K562 (cell line): Measurements from ENCODE around the gene FASN. TPM values are rescaled to one million over a fixed set of nuclear protein-coding genes. Genes with fewer than 3 reads are reported as not detected.

Experiments
- ATAC-seq: fragments of 200-7000 bp; cut with Tn5 transposase; 3 replicates; pipeline ENCODE4 v1.9.1; 2020; ENCODE audit warnings: moderate library complexity
- BruUV-seq: library from RNA; stranded (reverse); fragments of 400-500 nt; replicated peaks from 2 replicates; lab custom pipeline; 2021; lab: Mats Ljungman, UMichigan
- CTCF ChIA-PET: fragments of 300-600 bp; formaldehyde crosslinking; extraction: SDS; loops from one replicate; lab custom pipeline; 2021; ENCODE audit warnings: low intra/inter-chr PET ratio; lab: Yijun Ruan, JAX
- POLR2A ChIA-PET: fragments of 300-600, 350-650 bp; sonication (Branson Sonifier 250); formaldehyde crosslinking; extraction: SDS; loops from one replicate; lab custom pipeline; 2021; ENCODE audit warnings: antibody characterized with exemption, inconsistent platforms; lab: Yijun Ruan, JAX
- DNase-seq, 4 experiments: peaks; one replicate each; pipeline versions ENCODE4 v3.0.0 to v3.0.0-alpha.2; 2011 to 2018; ENCODE audit warnings: low spot score in 3 of 4, mixed read lengths in 3 of 4; ENCODE audit errors: extremely low read depth in 1 of 4
- FAIRE-seq: peaks from 2 replicates; lab custom pipeline; 2011; peaks lifted over from hg19 to GRCh38; lab: Jason Lieb, UNC
- H2AFZ ChIP-seq: 2 replicates; pipeline ENCODE4 v1.6.0; 2011; ENCODE audit warnings: low read depth, low read length, control low read depth, inconsistent platforms
- H3K27ac ChIP-seq: fragments of 200-600 bp; 3 replicates; pipeline ENCODE4 v1.8.0; 2011; ENCODE audit warnings: low read depth, mild to moderate bottlenecking, control low read depth, inconsistent platforms, low read length, moderate library complexity, mixed read lengths; ENCODE audit errors: extremely low read depth
- H3K27me3 ChIP-seq, 2 experiments: fragments of 300-600 bp in 1 of 2; 2 replicates in 1 of 2; 3 replicates in 1 of 2; pipeline versions ENCODE4 v1.6.0 to v1.8.0; 2011; ENCODE audit warnings: inconsistent platforms in 2 of 2, low read length in 2 of 2, mild to moderate bottlenecking in 1 of 2, mixed read lengths in 1 of 2, moderate library complexity in 1 of 2; ENCODE audit not compliant: control insufficient read depth in 2 of 2, insufficient read depth in 2 of 2
- H3K36me3 ChIP-seq: fragments of 300-600 bp; 3 replicates; pipeline ENCODE4 v1.8.0; 2011; ENCODE audit warnings: mild to moderate bottlenecking, low read length, inconsistent platforms; ENCODE audit not compliant: control insufficient read depth, insufficient read depth
- H3K4me1 ChIP-seq, 2 experiments: fragments of 200-600 bp in 1 of 2; replicated peaks in 1 of 2; 2 replicates in 1 of 2; 3 replicates in 1 of 2; pipeline versions ENCODE4 v1.5.1 to v1.8.0; 2011; ENCODE audit warnings: inconsistent platforms in 2 of 2, low read length in 2 of 2, mild to moderate bottlenecking in 1 of 2, mixed read lengths in 1 of 2, moderate library complexity in 1 of 2; ENCODE audit not compliant: control insufficient read depth in 2 of 2, insufficient read depth in 2 of 2
- H3K4me2 ChIP-seq: 2 replicates; pipeline ENCODE4 v1.6.1; 2011; ENCODE audit warnings: low read length, control low read depth, inconsistent platforms, mixed read lengths; ENCODE audit not compliant: insufficient read depth
- H3K4me3 ChIP-seq: fragments of 200-600 bp; sonication (generic), shearing (Covaris generic); 2 replicates; pipeline ENCODE4 v1.5.1; 2016; ENCODE audit warnings: control low read depth, inconsistent platforms
- H3K79me2 ChIP-seq: fragments of 200-600 bp; 3 replicates; pipeline ENCODE4 v1.8.0; 2011; ENCODE audit warnings: low read length, inconsistent platforms; ENCODE audit not compliant: control insufficient read depth, insufficient read depth
- H3K9ac ChIP-seq, 2 experiments: 2 replicates each; pipeline versions ENCODE4 v1.6.0 to v1.6.1; 2011; ENCODE audit warnings: low read depth in 2 of 2, low read length in 2 of 2, control low read depth in 1 of 2, inconsistent platforms in 1 of 2, mild to moderate bottlenecking in 1 of 2, mixed read lengths in 1 of 2; ENCODE audit not compliant: insufficient read depth in 1 of 2
- H3K9me1 ChIP-seq: one replicate; pipeline ENCODE4 v1.6.0; 2011; ENCODE audit warnings: inconsistent platforms, mild to moderate bottlenecking, low read length, moderate library complexity; ENCODE audit not compliant: control insufficient read depth, insufficient read depth
- H3K9me3 ChIP-seq: replicated peaks from 2 replicates; pipeline ENCODE4 v1.5.1; 2011; ENCODE audit warnings: low read depth, low read length, inconsistent platforms; ENCODE audit not compliant: control insufficient read depth, insufficient read depth
- H4K20me1 ChIP-seq: replicated peaks from 2 replicates; pipeline ENCODE4 v1.6.1; 2011; ENCODE audit warnings: low read length, inconsistent platforms, mixed read lengths; ENCODE audit not compliant: control insufficient read depth, insufficient read depth
- CBFB ChIP-seq: sonication (generic); formaldehyde crosslinking; IDR thresholded peaks from 2 replicates; pipeline ENCODE4 v1.4.0; 2020; ENCODE audit warnings: mild to moderate bottlenecking, missing genetic modification reagents
- DDX20 ChIP-seq: fragments of 450-650 bp; IDR thresholded peaks from 2 replicates; pipeline ENCODE4 v1.6.1; 2016; ENCODE audit warnings: missing genetic modification characterization, low read depth, mild to moderate bottlenecking, missing compliant biosample characterization, moderate library complexity
- ERF ChIP-seq: fragments of 450-650 bp; formaldehyde crosslinking; IDR thresholded peaks from 2 replicates; pipeline ENCODE4 v1.4.0; 2020; ENCODE audit warnings: mild to moderate bottlenecking, mixed read lengths
- ESRRB ChIP-seq: fragments of 250-450 bp; sonication (Bioruptor Pico); IDR thresholded peaks from 2 replicates; pipeline ENCODE4 v1.5.0; 2020; ENCODE audit warnings: mild to moderate bottlenecking, moderate library complexity, borderline replicate concordance
- ETV5 ChIP-seq: sonication (generic); formaldehyde crosslinking; IDR thresholded peaks from 2 replicates; pipeline ENCODE4 v1.4.0; 2020; ENCODE audit warnings: low read depth, mild to moderate bottlenecking, missing genetic modification reagents
- HDGF ChIP-seq: fragments of 450-650 bp; IDR thresholded peaks from 2 replicates; pipeline ENCODE4 v1.6.1; 2016
- JUNB ChIP-seq: fragments of 450-650 bp; formaldehyde crosslinking; conservative IDR thresholded peaks from 2 replicates; pipeline ENCODE4 v1.4.0; 2020; ENCODE audit warnings: mild to moderate bottlenecking
- MXI1 ChIP-seq: IDR thresholded peaks from 2 replicates; pipeline ENCODE4 v1.6.1; 2011; ENCODE audit warnings: low read depth, mild to moderate bottlenecking, improper control_type of control experiment, low read length
- OTX1 ChIP-seq: fragments of 450-650 bp; formaldehyde crosslinking; IDR thresholded peaks from 2 replicates; pipeline ENCODE4 v1.4.0; 2022; ENCODE audit warnings: mild to moderate bottlenecking
- POLR2AphosphoS5 ChIP-seq: IDR thresholded peaks from 2 replicates; pipeline ENCODE4 v1.6.1; 2011; ENCODE audit warnings: mild to moderate bottlenecking, low read depth, low read length, moderate library complexity; ENCODE audit not compliant: control insufficient read depth, insufficient read depth
- RCOR1 ChIP-seq, 2 experiments: IDR thresholded peaks; 2 replicates each; pipeline ENCODE4 v1.6.1; 2012; ENCODE audit warnings: low read depth in 2 of 2, low read length in 2 of 2, borderline replicate concordance in 1 of 2, improper control_type of control experiment in 1 of 2
- SMAD1 ChIP-seq: fragments of 150-350 bp; IDR thresholded peaks from 2 replicates; pipeline ENCODE4 v1.6.1; 2014; ENCODE audit warnings: low read length, low read depth; ENCODE audit not compliant: partially characterized antibody
- SRSF1 ChIP-seq: fragments of 200-400 bp; formaldehyde crosslinking; IDR thresholded peaks from 2 replicates; pipeline ENCODE4 v1.6.1; 2017; ENCODE audit warnings: mild to moderate bottlenecking, low read depth, low read length, moderate library complexity
- ZBED1 ChIP-seq: IDR thresholded peaks from 2 replicates; pipeline ENCODE4 v1.6.1; 2014
- ZNF146 ChIP-seq: IDR thresholded peaks from one replicate; pipeline ENCODE4 v1.6.1; 2018; ENCODE audit warnings: missing compliant biosample characterization; ENCODE audit not compliant: unreplicated experiment
- ZNF263 ChIP-seq: sonication (generic); formaldehyde crosslinking; IDR thresholded peaks from 2 replicates; pipeline ENCODE4 v1.8.0; 2022; ENCODE audit warnings: mild to moderate bottlenecking, missing genetic modification reagents, borderline replicate concordance
- WGBS: fragments of 100-300 bp; shearing (Covaris generic); methylation state at CpG from one replicate; pipeline ENCODE4 v1.1.6; 2016; ENCODE audit warnings: low coverage, mixed read lengths; ENCODE audit not compliant: insufficient coverage; ENCODE audit errors: missing lambda C conversion rate; 5-methylcytosine and 5-hydroxymethylcytosine counted together
- in situ Hi-C: fragments of 300-500 bp; cut with MboI; formaldehyde crosslinking; loops from 4 replicates; pipeline ENCODE4 v1.15.0; 2018; ENCODE audit warnings: inconsistent platforms, mixed read lengths
- intact Hi-C: fragments of 100-400 bp; cut with micrococcal nuclease; formaldehyde crosslinking; loops from 2 replicates; pipeline ENCODE4 v1.14.2; 2022
- polyA plus RNA-seq, 8 experiments: library from polyadenylated mRNA; depleted of rRNA in 4 of 8; stranded (reverse) in 5 of 8; unstranded in 3 of 8; fragments of >200 nt; fragmentation: Nextera tagmentation in 2 of 8; fragmentation: Illumina TruSeq in 1 of 8; extraction: Ambion mirVana in 2 of 8; extraction: Trizol in 1 of 8; gene quantifications; 2 replicates each; pipeline versions ENCODE4 v1.2.1 to v1.2.3, GENCODE V29; 2011 to 2014; ENCODE audit warnings: inconsistent platforms in 1 of 8, missing spikeins in 1 of 8
- total RNA-seq, 7 experiments: library from RNA; depleted of rRNA in 6 of 7; stranded (reverse); fragments of >200 nt in 6 of 7; fragmentation: Illumina TruSeq in 2 of 7; extraction: Trizol in 2 of 7; gene quantifications; 2 replicates each; pipeline versions ENCODE4 v1.2.1 to v1.2.3, GENCODE V29; 2011 to 2021; ENCODE audit warnings: low replicate concordance in 1 of 7
- TF ChIP-seq, protein P1 (sequence below): sonication (generic); formaldehyde crosslinking; IDR thresholded peaks from 2 replicates; pipeline ENCODE4 v1.8.0; 2022; ENCODE audit warnings: mild to moderate bottlenecking, missing genetic modification reagents
- TF ChIP-seq, protein P2 (sequence below), 2 experiments: fragments of 150-350 bp in 1 of 2; IDR thresholded peaks; 2 replicates each; pipeline ENCODE4 v1.6.1; 2012 to 2016; ENCODE audit warnings: low read depth in 2 of 2, low read length in 2 of 2, mild to moderate bottlenecking in 1 of 2, moderate library complexity in 1 of 2
- TF ChIP-seq, protein P3 (sequence below): fragments of 450-650 bp; IDR thresholded peaks from 2 replicates; pipeline ENCODE4 v1.6.1; 2018; ENCODE audit warnings: mild to moderate bottlenecking, low read depth; ENCODE audit not compliant: partially characterized antibody

FASN gene
- total and polyA plus RNA-seq, 9 of the 15 experiments (the other 6 are each of a cell fraction or from before 2014, with no cell fraction given): 0.15 to 663 (median 49.9) TPM

DNA sequence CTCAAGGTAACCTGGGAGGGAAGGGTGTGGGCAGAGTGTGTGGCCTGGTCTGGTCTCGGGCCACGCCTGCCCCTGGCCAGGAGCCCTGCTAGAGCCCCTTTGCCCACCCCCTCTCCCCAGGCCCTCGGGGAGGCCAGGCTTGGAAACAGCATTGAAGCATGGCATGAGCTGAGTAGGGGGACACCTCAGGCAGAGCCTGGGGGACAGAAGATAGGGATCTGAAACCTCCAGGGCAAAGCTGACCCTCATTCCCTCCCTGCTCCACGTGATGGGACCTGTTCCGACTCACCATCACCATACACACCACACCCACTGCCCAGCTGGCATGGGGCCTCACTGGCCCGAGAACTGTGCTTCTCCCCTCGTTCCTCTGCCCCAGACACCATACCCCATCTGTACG lies 48.9 kb downstream of the FASN start:
- Histone ChIP-seq H3K9ac (peak overlapping the region in 1 of 2 experiments; percentile 28; a peak in 1 of 4 replicates), H2AFZ (no peak overlapping the region), H3K27ac (no peak overlapping the region), H3K9me1 (peaks cover 2% of the 10 kb centered on the region), H3K4me3 (no peak overlapping the region), H3K4me2 (no peak overlapping the region), H4K20me1 (0 out of 2 replicates have a peak, but pooled peaks cover 4% of the 10 kb centered on the region), H3K79me2 (peaks cover 28% of the 10 kb centered on the region), H3K27me3 (no peaks in the 10 kb centered on the region), H3K9me3 (no peaks in the 10 kb centered on the region), H3K4me1 (peaks cover 6 to 72% of the 10 kb centered on the region in 2 experiments; a peak in 3 of 5 replicates), H3K36me3 (peaks cover 49% of the 10 kb centered on the region; the same call in 2 of the 3 replicates)
- FAIRE-seq (no peak), DNase-seq (no peak), ATAC-seq (no peak)
- BruUV-seq: no TSS peak
- POLR2A ChIA-PET: interaction anchor here (0.6 to 1.0 kb wide), 2 partner anchors 11 to 16 kb away, joined by 3 read pairs; partner anchors contain the start of gene DCXR
- in situ Hi-C loops (no loop called here), intact Hi-C loops (no loop called here)
- WGBS: 82% methylated on average over 8 of the region's 8 CpGs
- CTCF ChIA-PET: no interaction called here
- no peak for TF ChIP-seq CBFB (CRISPR knock-in tag)
- no peak for TF ChIP-seq SMAD1
- no peak for TF ChIP-seq JUNB (CRISPR knock-in tag)
- TF ChIP-seq ZNF263 (CRISPR knock-in tag): no peak
- TF ChIP-seq ZBED1: no peak
- TF ChIP-seq ERF (CRISPR knock-in tag): no peak
- no peak for TF ChIP-seq ETV5
- no peak for TF ChIP-seq POLR2AphosphoS5
- TF ChIP-seq, protein P1, sequence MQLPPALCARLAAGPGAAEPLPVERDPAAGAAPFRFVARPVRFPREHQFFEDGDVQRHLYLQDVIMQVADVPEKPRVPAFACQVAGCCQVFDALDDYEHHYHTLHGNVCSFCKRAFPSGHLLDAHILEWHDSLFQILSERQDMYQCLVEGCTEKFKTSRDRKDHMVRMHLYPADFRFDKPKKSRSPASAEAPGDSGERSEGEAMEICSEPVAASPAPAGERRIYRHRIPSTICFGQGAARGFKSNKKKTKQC (CRISPR knock-in tag): no peak
- TF ChIP-seq, protein P2, sequence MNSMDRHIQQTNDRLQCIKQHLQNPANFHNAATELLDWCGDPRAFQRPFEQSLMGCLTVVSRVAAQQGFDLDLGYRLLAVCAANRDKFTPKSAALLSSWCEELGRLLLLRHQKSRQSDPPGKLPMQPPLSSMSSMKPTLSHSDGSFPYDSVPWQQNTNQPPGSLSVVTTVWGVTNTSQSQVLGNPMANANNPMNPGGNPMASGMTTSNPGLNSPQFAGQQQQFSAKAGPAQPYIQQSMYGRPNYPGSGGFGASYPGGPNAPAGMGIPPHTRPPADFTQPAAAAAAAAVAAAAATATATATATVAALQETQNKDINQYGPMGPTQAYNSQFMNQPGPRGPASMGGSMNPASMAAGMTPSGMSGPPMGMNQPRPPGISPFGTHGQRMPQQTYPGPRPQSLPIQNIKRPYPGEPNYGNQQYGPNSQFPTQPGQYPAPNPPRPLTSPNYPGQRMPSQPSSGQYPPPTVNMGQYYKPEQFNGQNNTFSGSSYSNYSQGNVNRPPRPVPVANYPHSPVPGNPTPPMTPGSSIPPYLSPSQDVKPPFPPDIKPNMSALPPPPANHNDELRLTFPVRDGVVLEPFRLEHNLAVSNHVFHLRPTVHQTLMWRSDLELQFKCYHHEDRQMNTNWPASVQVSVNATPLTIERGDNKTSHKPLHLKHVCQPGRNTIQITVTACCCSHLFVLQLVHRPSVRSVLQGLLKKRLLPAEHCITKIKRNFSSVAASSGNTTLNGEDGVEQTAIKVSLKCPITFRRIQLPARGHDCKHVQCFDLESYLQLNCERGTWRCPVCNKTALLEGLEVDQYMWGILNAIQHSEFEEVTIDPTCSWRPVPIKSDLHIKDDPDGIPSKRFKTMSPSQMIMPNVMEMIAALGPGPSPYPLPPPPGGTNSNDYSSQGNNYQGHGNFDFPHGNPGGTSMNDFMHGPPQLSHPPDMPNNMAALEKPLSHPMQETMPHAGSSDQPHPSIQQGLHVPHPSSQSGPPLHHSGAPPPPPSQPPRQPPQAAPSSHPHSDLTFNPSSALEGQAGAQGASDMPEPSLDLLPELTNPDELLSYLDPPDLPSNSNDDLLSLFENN (IDR thresholded peaks at IDR 0.05; ENCODE audit: low read depth in 2 of 2, low read length in 2 of 2): no peak
- TF ChIP-seq, protein P3, sequence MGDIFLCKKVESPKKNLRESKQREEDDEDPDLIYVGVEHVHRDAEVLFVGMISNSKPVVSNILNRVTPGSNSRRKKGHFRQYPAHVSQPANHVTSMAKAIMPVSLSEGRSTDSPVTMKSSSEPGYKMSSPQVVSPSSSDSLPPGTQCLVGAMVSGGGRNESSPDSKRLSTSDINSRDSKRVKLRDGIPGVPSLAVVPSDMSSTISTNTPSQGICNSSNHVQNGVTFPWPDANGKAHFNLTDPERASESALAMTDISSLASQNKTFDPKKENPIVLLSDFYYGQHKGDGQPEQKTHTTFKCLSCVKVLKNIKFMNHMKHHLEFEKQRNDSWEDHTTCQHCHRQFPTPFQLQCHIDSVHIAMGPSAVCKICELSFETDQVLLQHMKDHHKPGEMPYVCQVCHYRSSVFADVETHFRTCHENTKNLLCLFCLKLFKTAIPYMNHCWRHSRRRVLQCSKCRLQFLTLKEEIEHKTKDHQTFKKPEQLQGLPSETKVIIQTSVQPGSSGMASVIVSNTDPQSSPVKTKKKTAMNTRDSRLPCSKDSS: no peak
- TF ChIP-seq RCOR1 (IDR thresholded peaks at IDR 0.05; ENCODE audit: borderline replicate concordance in 1 of 2, low read depth in 2 of 2, low read length in 2 of 2): no peak
- no peak for TF ChIP-seq DDX20 (tag)
- no peak for TF ChIP-seq OTX1
- TF ChIP-seq MXI1: no peak
- no peak for TF ChIP-seq SRSF1
- TF ChIP-seq HDGF: no peak
- no peak for TF ChIP-seq ESRRB (CRISPR knock-in tag)
- no peak for TF ChIP-seq ZNF146 (CRISPR knock-in tag)
